ENCODE data around the gene MAP3K21. TPM values are rescaled to one million over a fixed set of nuclear protein-coding genes. Genes with fewer than 3 reads are reported as not detected.

MAP3K21 gene
- total RNA-seq, 1 donor from 2014 or later, result 5.4 TPM

DNA sequence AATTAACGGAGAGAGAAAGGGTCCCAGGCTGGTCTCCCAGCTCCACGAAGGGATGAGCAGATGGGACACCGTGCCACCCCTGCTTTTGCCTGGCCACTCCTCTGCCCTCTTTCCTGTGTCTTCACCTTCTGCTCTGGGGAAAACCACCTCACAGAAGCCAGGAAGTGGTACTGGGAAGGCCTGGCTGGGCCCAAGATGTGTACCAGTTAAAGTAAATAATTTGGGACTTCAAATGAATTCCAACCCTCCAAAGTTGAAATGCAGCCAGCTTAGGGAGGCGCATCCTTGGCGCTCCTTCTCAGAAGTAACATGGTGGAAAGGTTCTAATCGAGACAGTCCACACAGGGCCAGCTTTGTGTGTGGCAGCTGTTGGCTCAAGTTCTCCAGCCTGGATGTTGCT lies 45.7 kb downstream of the MAP3K21 start:
- H3K4me1 Mint-ChIP-seq, result peaks cover 4% of the 10 kb centered on the region
- Histone ChIP-seq H3K36me3 (no peaks in the 10 kb centered on the region), H4K20me1 (ENCODE audit: low read depth) (no peaks in the 10 kb centered on the region), H3K9ac (no peak overlapping the region), H3F3A (ENCODE audit: low read depth) (no peaks in the 10 kb centered on the region), H3K27me3 (no peaks in the 10 kb centered on the region), H2AFZ (replicated peaks) (no peak overlapping the region), H3K4me2 (no peak overlapping the region), H3K4me1 (peaks cover 11% of the 10 kb centered on the region), H3K4me3 (no peak overlapping the region), H3K79me2 (ENCODE audit: low read depth) (no peaks in the 10 kb centered on the region), H3K9me3 (ENCODE audit: low read depth) (no peaks in the 10 kb centered on the region), H3K27ac (no peak overlapping the region)
- TF ChIP-seq, protein P1, sequence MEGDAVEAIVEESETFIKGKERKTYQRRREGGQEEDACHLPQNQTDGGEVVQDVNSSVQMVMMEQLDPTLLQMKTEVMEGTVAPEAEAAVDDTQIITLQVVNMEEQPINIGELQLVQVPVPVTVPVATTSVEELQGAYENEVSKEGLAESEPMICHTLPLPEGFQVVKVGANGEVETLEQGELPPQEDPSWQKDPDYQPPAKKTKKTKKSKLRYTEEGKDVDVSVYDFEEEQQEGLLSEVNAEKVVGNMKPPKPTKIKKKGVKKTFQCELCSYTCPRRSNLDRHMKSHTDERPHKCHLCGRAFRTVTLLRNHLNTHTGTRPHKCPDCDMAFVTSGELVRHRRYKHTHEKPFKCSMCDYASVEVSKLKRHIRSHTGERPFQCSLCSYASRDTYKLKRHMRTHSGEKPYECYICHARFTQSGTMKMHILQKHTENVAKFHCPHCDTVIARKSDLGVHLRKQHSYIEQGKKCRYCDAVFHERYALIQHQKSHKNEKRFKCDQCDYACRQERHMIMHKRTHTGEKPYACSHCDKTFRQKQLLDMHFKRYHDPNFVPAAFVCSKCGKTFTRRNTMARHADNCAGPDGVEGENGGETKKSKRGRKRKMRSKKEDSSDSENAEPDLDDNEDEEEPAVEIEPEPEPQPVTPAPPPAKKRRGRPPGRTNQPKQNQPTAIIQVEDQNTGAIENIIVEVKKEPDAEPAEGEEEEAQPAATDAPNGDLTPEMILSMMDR (IDR thresholded peaks at IDR 0.05), result no peak
- TF ChIP-seq EZH2 (IDR thresholded peaks at IDR 0.05) (no peak), EZH2phosphoT487 (IDR thresholded peaks at IDR 0.05) (no peak)
- no peaks in the 10 kb centered on the region for H3K36me3 Mint-ChIP-seq
- H3K27me3 Mint-ChIP-seq (ENCODE audit: insufficient read depth, low read depth), result no peaks in the 10 kb centered on the region
- no peaks in the 10 kb centered on the region for H3K9me3 Mint-ChIP-seq
- H3K27ac Mint-ChIP-seq, result no peak overlapping the region
- no peak overlapping the region for H3K4me3 Mint-ChIP-seq
- DNase-seq (ENCODE audit: low spot score), result no peak

DNA sequence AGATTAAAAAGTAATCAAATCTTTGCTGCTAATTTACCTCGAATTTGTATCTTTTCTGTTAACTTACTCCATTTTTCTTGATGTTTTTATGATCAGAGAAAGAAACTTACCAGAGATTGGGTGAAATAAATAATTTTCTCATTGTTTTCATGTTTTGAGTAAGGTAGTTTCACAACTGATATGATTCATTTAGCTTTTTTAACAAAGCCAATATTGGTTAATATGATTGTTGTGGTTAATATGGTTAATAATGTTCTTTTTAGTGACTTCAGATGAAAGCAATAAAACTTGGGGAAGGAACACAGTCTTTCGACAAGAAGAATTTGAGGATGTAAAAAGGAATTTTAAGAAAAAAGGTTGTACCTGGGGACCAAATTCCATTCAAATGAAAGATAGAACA lies 48.1 kb downstream of the MAP3K21 start:
- Histone ChIP-seq H3K36me3 (no peaks in the 10 kb centered on the region), H4K20me1 (ENCODE audit: low read depth) (no peaks in the 10 kb centered on the region), H3K27me3 (no peaks in the 10 kb centered on the region), H2AFZ (replicated peaks) (no peak overlapping the region), H3F3A (ENCODE audit: low read depth) (no peaks in the 10 kb centered on the region), H3K4me2 (no peak overlapping the region), H3K79me2 (ENCODE audit: low read depth) (no peaks in the 10 kb centered on the region), H3K9ac (no peak overlapping the region), H3K4me1 (peaks cover 11% of the 10 kb centered on the region), H3K27ac (no peak overlapping the region), H3K9me3 (ENCODE audit: low read depth) (no peaks in the 10 kb centered on the region), H3K4me3 (no peak overlapping the region)
- Mint-ChIP-seq H3K36me3 (no peaks in the 10 kb centered on the region), H3K4me1 (peaks cover 4% of the 10 kb centered on the region), H3K9me3 (no peaks in the 10 kb centered on the region), H3K27me3 (ENCODE audit: insufficient read depth, low read depth) (no peaks in the 10 kb centered on the region), H3K4me3 (no peak overlapping the region), H3K27ac (no peak overlapping the region)
- no peak for TF ChIP-seq EZH2 (IDR thresholded peaks at IDR 0.05)
- TF ChIP-seq, protein P1 (IDR thresholded peaks at IDR 0.05), result no peak
- TF ChIP-seq EZH2phosphoT487 (IDR thresholded peaks at IDR 0.05), result no peak
- DNase-seq (ENCODE audit: low spot score), result no peak

DNA sequence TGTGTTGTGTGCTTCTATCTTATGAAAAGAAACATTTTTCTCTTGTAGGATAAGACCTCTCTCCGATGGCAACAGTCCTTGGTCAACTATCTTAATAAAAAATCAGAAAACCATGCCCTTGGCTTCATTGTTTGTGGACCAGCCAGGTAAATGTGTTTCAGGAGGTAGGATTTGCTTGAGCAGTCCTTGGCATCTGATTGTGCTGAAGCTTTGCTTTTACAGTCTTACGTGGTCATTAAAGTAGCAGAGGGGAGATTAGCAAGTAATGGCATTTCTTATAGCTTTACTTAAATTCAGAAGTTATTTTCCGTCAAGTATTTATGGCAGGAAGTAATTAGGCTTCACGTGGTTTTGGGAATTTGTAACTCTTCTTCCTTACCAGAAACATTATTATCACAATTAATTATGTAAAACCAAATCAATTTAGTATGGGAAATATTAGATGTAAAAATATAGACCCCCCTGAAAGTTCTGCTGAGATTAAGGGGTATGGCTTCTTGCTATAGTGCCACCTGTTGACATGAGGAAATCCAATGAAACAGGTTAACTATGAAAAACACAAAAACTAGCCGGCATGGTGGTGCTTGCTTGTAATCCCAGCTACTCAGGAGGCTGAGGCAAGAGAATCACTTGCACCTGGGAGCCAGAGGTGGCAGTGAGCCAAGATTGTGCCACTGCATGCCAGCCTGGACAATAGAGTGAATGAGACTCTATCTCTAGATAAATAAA lies 49.0 kb downstream of the MAP3K21 start:
- no peaks in the 10 kb centered on the region for H3K9me3 Mint-ChIP-seq
- H3K4me1 Mint-ChIP-seq, result peaks cover 4% of the 10 kb centered on the region
- TF ChIP-seq, protein P1 (IDR thresholded peaks at IDR 0.05), result peak; percentile 4
- no peak for TF ChIP-seq EZH2 (IDR thresholded peaks at IDR 0.05)
- H3K36me3 ChIP-seq, result no peaks in the 10 kb centered on the region
- H3K27me3 ChIP-seq, result no peaks in the 10 kb centered on the region
- H3K4me3 ChIP-seq, result no peak overlapping the region
- H2AFZ ChIP-seq (replicated peaks), result no peak overlapping the region
- H3K79me2 ChIP-seq (ENCODE audit: low read depth), result no peaks in the 10 kb centered on the region
- no peaks in the 10 kb centered on the region for H3F3A ChIP-seq (ENCODE audit: low read depth)
- DNase-seq (ENCODE audit: low spot score), result no peak
- no peaks in the 10 kb centered on the region for H4K20me1 ChIP-seq (ENCODE audit: low read depth)
- H3K4me3 Mint-ChIP-seq, result no peak overlapping the region
- H3K27me3 Mint-ChIP-seq (ENCODE audit: insufficient read depth, low read depth), result no peaks in the 10 kb centered on the region
- no peak overlapping the region for H3K27ac Mint-ChIP-seq
- no peak overlapping the region for H3K27ac ChIP-seq
- H3K9me3 ChIP-seq (ENCODE audit: low read depth), result no peaks in the 10 kb centered on the region
- H3K4me2 ChIP-seq, result no peak overlapping the region
- no peak overlapping the region for H3K9ac ChIP-seq
- H3K36me3 Mint-ChIP-seq, result no peaks in the 10 kb centered on the region
- peaks cover 11% of the 10 kb centered on the region for H3K4me1 ChIP-seq
